Mucosa of descending colon (tissue), 3 donors: ENCODE measurements around the gene RNF138. TPM values are rescaled to one million over a fixed set of nuclear protein-coding genes. Genes with fewer than 3 reads are reported as not detected.
A peak's percentile ranks its signal among the peaks of the same experiment; 100 is the strongest.
"Not testable (repeated sequence)": the region's sequence is repeated elsewhere in the genome, so short reads cannot be mapped to it uniquely, and the experiment has no call there.

Experiments used
- ATAC-seq: fragments of 200-7000 bp; cut with Tn5 transposase; one replicate; pipeline ENCODE4 v1.9.1; 2020; ENCODE audit warnings: mild to moderate bottlenecking, moderate library complexity
- DNase-seq, 3 donors: peaks; one replicate each; pipeline ENCODE4 v3.0.0-alpha.2; 2020
- H3K36me3 ChIP-seq: fragments of 200-600 bp; one replicate; pipeline ENCODE4 v1.8.0; 2021; ENCODE audit warnings: low read depth, mild to moderate bottlenecking
- H3K4me1 ChIP-seq: fragments of 200-600 bp; one replicate; pipeline ENCODE4 v1.8.0; 2021; ENCODE audit warnings: low read depth, mild to moderate bottlenecking
- H3K4me3 ChIP-seq: fragments of 200-600 bp; one replicate; pipeline ENCODE4 v1.8.0; 2021; ENCODE audit warnings: mild to moderate bottlenecking
- H3K9me3 ChIP-seq: fragments of 200-600 bp; one replicate; pipeline ENCODE4 v1.8.0; 2021; ENCODE audit warnings: mild to moderate bottlenecking
- intact Hi-C, 2 donors: fragments of 100-400 bp; cut with DNase I in 1 of 2; cut with micrococcal nuclease in 1 of 2; formaldehyde crosslinking; loops; one replicate each; pipeline versions ENCODE4 v1.11.0 to v1.11.1; 2022; cut with DNase I, micrococcal nuclease
- total RNA-seq, 3 donors: library from RNA; stranded (reverse); fragmentation: NEBNext Ultra II Directional in 2 of 3; extraction: Animal tissue kit (Norgen Biotek cat#: 25700) in 2 of 3; gene quantifications; one replicate each; pipeline versions ENCODE4 v1.2.1 to v1.2.4, GENCODE V29; 2021 to 2023
- TF ChIP-seq, protein P1 (sequence below): fragments of 200-600 bp; IDR thresholded peaks from one replicate; pipeline ENCODE4 v1.8.0; 2022; ENCODE audit warnings: antibody characterized with exemption, mild to moderate bottlenecking
- donor health status: DM: no; HTN: no; CAD: no; lungs with moderate emphysema.
- donor health status: DM: no; HTN: no; CAD: no.
- donor health status: DM: no; HTN: yes; CAD: no.

Gene RNF138
- total RNA-seq, 3 donors from 2014 or later, result 37.3 to 74.3 (median 45.7) TPM

DNA sequence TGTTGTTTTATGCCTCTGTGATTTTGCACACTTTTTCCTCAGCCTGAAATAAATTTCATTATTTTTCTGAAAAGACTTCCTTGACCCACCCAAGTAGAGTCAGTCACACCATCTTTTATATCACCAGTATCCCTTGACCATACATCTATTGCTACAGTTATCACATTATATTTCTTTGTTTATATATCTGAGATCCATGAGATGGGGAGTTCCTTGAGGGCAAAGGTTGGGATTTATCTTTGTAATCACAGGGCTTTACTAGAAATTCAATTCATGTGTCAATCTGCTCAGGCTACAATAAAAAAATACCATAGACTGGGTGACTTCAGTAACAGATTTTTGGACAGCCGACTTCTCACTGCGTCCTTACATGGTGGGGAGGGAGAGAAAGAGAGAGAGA, 12.8 kb upstream of the RNF138 start:
- no peak for DNase-seq
- TF ChIP-seq, protein P1, sequence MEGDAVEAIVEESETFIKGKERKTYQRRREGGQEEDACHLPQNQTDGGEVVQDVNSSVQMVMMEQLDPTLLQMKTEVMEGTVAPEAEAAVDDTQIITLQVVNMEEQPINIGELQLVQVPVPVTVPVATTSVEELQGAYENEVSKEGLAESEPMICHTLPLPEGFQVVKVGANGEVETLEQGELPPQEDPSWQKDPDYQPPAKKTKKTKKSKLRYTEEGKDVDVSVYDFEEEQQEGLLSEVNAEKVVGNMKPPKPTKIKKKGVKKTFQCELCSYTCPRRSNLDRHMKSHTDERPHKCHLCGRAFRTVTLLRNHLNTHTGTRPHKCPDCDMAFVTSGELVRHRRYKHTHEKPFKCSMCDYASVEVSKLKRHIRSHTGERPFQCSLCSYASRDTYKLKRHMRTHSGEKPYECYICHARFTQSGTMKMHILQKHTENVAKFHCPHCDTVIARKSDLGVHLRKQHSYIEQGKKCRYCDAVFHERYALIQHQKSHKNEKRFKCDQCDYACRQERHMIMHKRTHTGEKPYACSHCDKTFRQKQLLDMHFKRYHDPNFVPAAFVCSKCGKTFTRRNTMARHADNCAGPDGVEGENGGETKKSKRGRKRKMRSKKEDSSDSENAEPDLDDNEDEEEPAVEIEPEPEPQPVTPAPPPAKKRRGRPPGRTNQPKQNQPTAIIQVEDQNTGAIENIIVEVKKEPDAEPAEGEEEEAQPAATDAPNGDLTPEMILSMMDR, result no peak
- intact Hi-C loops, result no loop called here
- Histone ChIP-seq H3K36me3 (no peaks in the 10 kb centered on the region), H3K9me3 (no peaks in the 10 kb centered on the region), H3K4me1 (no peaks in the 10 kb centered on the region), H3K4me3 (no peak overlapping the region)
- peak; percentile 93 for ATAC-seq

DNA sequence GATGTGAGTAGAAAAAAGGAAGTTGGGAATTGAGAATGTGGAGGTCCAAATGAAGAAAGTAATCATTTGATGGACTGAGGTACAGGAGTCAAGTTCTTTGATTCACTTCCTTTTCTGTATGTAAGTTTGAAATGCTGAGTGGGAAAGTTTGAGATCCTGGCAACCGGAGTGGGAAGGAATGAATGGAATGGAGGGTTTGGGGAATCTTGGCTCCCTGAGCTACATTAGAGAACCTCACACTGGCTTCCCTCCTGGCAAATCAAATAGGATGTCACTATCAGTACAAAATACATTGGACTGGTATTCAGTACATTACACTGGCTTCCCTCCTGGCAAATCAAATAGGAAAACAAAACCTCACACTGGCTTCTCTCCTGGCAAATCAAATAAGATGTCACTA, 9.8 kb upstream of the RNF138 start:
- H3K9me3 ChIP-seq, result no peaks in the 10 kb centered on the region
- DNase-seq (no peak), ATAC-seq (no peak)
- H3K36me3 ChIP-seq, result no peaks in the 10 kb centered on the region
- peaks cover 10% of the 10 kb centered on the region for H3K4me1 ChIP-seq
- no peak overlapping the region for H3K4me3 ChIP-seq
- intact Hi-C loops, result no loop called here
- TF ChIP-seq, protein P1, result no peak

DNA sequence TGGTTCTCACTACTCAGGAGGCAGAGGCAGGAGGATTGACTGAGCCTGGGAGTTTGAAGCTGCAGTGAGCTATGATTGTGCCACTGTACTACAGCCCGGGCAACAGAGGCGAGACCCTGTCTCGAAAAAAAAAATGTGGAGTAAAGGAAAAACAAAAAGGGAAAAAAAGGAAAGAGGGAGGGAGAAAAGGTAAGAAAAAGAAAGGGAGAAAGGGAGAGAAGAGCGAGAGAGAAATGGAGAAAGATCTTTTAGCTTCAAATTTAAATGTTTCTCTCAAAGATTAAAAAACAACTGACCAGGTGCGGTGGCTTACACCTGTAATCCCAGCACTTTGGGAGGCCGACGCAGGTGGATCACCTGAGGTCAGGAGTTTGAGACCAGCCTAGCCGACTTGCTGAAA, 7.9 kb upstream of the RNF138 start:
- H3K4me1 ChIP-seq, result peaks cover 10% of the 10 kb centered on the region
- DNase-seq (no peak), ATAC-seq (no peak)
- H3K36me3 ChIP-seq, result no peaks in the 10 kb centered on the region
- intact Hi-C loops, result no loop called here
- no peak overlapping the region for H3K4me3 ChIP-seq
- TF ChIP-seq, protein P1, result no peak
- H3K9me3 ChIP-seq, result no peaks in the 10 kb centered on the region

DNA sequence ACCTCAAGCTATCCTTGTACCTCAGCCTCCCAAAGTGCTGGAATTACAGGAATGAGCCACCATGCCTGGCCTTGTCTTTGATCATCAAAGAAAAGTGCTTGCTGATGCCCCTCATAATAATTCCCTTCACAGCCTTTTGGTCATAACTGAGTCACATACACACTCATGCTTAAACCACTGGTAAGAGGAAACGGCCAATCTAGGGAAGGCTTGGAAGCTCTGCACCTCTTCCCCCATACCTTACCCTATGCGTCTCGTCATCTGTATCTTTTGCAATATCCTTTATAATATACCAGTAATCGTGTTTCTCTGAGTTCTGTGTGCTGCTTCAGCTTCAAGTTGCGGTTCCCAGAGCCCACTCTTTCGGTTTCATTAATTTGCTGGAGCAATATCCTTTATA, 4.8 kb upstream of the RNF138 start:
- TF ChIP-seq, protein P1, result no peak

DNA sequence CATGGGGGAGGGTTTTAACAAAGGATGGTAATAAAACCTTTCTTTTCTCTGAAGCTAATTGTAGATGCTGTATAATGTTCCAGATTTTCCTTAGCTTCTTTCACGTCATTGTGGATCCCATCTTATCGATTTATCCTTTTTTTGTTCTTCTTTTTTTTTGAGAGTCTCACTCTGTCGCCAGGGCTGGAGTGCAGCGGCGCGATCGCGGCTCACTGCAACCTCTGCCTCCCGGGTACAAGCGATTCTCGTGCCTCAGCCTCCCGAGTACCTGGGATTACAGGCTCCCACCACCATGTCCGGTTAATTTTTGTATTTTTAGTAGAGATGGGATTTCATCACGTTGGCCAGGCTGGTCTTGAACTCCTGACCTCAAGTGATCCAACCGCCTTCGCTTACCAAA, 843 bp upstream of the RNF138 start:
- H3K36me3 ChIP-seq, H3K9me3 ChIP-seq, ATAC-seq, intact Hi-C loops, H3K4me3 ChIP-seq, H3K4me1 ChIP-seq, DNase-seq: not testable (repeated sequence)

More for the DNA sequence above, 4.8 kb upstream of the RNF138 start:
- H3K36me3 ChIP-seq, result no peaks in the 10 kb centered on the region
- no peaks in the 10 kb centered on the region for H3K9me3 ChIP-seq
- no peak overlapping the region for H3K4me3 ChIP-seq
- ATAC-seq (no peak), DNase-seq (no peak)
- H3K4me1 ChIP-seq, result peaks cover 10% of the 10 kb centered on the region
- intact Hi-C loops, result no loop called here

DNA sequence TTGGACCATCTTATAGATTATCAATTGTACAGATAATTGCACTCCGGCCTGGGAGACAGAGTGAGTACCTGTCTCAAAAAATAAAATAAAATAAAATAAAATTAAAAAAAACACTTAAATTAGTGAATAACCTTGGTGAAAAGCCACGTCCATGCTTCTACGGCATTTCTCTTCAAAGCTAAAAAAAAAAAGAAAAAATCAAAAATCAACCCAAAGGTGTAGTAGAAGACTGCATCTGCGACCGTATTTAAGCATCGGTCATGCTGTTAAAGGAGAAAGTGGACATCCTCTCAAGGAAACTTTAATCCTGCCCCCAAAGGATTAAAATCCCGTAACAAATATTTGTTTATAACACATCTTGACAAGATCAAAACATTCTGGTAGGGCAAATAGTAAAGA, 350 bp upstream of the RNF138 start:
- TF ChIP-seq, protein P1, result no peak
- H3K4me3 ChIP-seq, result peak overlapping the region; percentile 42
- no peak for ATAC-seq
- DNase-seq, result no peak
- H3K36me3 ChIP-seq, result no peaks in the 10 kb centered on the region
- peaks cover 9% of the 10 kb centered on the region for H3K4me1 ChIP-seq
- no peaks in the 10 kb centered on the region for H3K9me3 ChIP-seq
- intact Hi-C loops, result no loop called here
